Non-pigmented ciliary epithelial cell (primary cell): ENCODE data around the gene MDFI.

Source experiments
- DNase-seq: peaks from one replicate; pipeline ENCODE4 v3.0.0-alpha.2; 2010; ENCODE audit warnings: low read depth

MDFI gene

DNA sequence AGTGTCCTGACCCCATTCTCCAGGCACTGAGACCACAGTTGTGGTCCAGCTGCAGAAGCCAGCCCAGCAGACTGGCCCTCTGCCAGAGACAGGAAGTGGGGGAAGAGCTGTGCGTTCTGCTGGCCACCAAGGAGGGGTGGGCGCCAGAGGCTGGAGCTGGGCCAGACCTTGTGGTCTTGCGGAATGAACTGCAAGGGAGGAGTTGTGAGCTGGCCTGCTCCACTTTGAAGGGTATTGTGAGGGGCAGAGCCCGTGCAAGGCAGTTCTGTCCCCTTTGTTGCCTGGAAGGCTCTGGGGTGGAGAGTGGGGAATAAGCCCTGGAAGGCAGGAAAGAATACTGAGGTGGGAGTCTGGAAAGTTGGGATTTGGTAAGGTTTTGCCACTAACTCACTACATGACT lies 3.6 kb upstream of the MDFI start:
- DNase-seq: no peak

- no peak for DNase-seq
Measured at GRCh38 chr6:41635365-41635764, 2.9 kb upstream of the MDFI start.

GRCh38 chr6:41636833-41637193 lies 1.5 kb upstream of the MDFI start:
- DNase-seq: no peak

- no peak for DNase-seq
Measured at GRCh38 chr6:41637194-41638001, 870 bp upstream of the MDFI start.

DNA sequence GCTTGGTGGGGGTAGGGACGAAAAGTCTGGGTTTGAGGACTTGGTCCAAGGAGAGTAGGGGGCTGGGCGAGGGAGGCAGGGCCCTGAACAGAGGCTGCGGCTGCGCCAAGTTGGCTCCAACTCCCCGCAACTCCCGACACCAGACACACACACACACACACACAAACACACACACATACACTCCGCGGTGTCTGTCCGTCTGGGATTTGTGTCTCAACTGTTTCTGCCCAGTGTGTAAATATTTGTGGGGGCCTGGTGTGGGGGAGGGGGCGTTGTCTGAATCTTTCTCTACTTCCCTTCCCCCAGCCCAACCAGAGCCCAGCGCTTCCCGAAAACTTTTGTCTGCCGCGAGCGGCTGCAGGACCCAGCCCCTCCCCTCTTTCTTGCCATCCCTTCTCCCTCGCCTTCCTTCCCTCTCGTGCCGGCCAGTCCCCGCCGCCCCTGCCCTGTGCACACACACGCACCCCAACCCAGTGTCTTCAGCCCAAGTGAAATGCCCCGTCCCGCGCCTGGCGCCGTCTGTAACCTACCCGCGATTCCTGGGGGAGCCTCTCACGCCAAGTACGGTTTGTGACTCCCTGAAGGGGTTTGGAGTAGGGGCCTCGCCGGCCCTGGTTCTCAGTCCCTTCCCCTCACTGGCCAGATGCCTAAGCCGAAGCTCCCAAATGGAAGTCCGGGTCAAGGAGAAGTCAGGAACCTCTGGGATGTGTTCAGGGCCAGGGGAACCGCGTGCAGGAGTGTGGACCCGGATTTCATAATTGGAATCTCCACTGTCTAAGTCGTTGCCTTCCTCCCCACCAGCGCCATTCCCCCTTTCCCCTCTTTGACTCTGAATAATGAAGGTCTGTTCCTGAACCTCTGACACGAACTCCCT lies 904 bp downstream of the MDFI start:
- no peak for DNase-seq

- DNase-seq: no peak
Measured at GRCh38 chr6:41639809-41640371, 1.6 kb downstream of the MDFI start.

DNA sequence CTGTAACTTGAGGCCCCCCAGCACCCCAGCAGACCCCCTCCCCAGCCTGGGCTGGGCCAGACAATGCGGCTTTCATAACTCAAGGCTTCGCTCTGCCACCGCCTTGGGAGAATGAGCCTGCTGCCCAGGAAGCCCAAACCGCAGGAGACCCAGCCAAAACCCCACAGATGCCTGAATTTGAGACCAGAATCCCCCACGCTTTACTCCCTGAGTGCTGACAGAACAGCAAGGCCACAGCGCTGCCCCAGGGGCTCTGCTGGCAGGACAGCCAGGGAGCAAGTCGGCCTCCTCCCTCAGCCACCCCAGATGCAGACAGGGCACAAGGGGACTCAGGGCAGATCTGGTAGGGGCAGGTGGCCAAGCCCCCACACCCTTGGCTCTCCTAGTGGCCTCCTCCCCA lies 2.2 kb downstream of the MDFI start:
- no peak for DNase-seq

GRCh38 chr6:41641352-41641925 lies 3.2 kb downstream of the MDFI start:
- no peak for DNase-seq

GRCh38 chr6:41642090-41642959 lies 4.1 kb downstream of the MDFI start:
- DNase-seq: no peak

GRCh38 chr6:41642960-41643898 lies 5.0 kb downstream of the MDFI start:
- no peak for DNase-seq

GRCh38 chr6:41643899-41644269 lies 5.6 kb downstream of the MDFI start:
- no peak for DNase-seq

GRCh38 chr6:41644297-41644879 lies 6.1 kb downstream of the MDFI start:
- DNase-seq: no peak

DNA sequence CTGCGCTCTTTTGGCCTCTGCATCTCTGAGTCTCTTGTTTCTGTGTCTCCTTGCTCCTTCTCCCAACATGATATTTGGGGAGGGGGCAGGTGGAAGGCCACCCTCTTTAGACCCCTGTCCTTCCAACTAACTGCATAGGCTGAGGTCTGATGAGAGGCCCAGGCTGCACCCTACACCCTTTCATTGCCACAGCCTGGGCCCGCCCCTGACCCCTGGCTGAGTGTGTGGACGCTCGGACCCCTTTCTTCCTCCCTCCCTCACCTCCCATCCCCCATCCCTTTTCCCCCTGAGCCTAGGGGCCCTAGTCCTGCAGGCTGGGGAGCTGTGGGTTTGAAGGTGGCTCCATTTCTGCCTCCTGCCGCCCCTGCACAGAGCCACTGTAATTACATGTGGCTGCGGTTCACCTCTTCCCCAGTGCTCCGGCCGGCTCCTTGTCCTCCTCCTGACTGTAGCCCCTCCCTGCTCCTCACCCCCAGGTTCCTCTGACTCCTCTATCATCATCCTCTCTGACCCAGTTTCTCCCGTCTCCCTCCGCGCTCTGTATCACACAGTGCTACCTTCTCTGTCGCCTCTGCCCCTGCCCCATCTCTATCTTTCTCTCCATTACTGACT lies 6.8 kb downstream of the MDFI start:
- DNase-seq: no peak

- no peak for DNase-seq
Measured at GRCh38 chr6:41646026-41646795, 7.9 kb downstream of the MDFI start.

DNA sequence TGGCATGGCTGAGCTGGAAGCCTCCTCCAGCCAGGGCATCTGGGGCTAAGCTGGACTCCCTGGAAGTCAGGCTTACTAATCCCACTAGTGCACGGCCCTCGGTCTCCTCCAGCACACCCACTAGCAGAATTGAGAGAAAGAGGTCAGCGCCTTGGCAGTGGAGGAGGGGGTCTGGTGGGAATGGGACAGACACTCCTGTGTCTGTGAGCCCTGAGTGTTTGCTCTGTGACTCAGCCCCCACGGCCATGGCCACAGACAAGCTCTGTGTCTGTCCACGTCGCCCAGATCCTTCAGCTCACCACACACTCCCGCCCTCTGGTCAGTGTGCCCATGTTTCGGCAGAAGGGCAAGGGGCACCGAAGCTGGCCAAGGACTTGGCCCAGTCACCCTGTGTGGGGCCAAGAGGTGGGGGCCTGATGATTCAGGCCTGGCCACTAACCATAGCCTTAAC lies 8.8 kb downstream of the MDFI start:
- no peak for DNase-seq

- no peak for DNase-seq
Measured at GRCh38 chr6:41648070-41648585, 9.9 kb downstream of the MDFI start.

- DNase-seq: no peak
Measured at GRCh38 chr6:41648921-41649320, 10.7 kb downstream of the MDFI start.

DNA sequence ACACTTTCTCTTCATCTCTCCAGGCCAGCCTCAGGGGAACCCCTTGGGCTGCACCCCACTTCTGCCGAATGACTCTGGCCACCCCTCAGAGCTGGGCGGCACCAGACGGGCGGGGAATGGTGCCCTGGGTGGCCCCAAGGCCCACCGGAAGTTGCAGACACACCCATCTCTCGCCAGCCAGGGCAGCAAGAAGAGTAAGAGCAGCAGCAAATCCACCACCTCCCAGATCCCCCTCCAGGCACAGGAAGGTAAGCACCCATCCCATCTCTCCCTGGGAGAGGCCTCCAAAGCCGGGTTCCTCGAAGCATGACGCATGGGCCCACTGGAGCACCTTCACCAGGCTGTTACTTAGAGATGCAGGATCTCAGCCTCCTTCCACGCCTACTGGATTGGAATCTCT lies 11.3 kb downstream of the MDFI start:
- no peak for DNase-seq

DNA sequence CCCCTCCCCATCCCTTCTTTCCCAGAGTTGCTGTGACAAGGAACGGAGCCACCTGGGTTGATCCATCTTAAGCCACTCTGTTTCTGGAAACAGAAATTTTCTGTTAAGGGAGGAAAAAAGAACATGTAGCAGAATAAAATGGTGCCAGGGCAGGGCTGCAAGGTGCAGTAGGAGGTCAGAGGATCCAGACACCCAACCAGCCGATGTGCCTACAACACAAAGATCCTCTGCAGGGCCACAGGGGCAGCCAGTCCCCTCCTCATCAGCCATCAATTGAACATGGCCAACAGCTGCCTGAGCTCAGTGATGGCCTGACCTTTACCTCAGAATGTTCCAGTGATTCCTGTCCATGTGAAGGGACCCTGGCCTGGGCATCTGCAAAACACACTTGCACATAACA lies 11.9 kb downstream of the MDFI start:
- DNase-seq: no peak
